Measurements from ENCODE around the gene MAMDC4.

MAMDC4 gene

GRCh38 chr9:136847826-136848392 is 4.2 kb upstream of the MAMDC4 start:
- in situ Hi-C loops (cut with HindIII; ENCODE audit: low sequenced_read_pairs) = no loop called here

- in situ Hi-C loops (cut with HindIII; ENCODE audit: low sequenced_read_pairs) = no loop called here
Measured at GRCh38 chr9:136848393-136849037, 3.6 kb upstream of the MAMDC4 start.

- in situ Hi-C loops (cut with HindIII; ENCODE audit: low sequenced_read_pairs) = no loop called here
Measured at GRCh38 chr9:136849038-136849959, 2.8 kb upstream of the MAMDC4 start, which contains the start of gene PHPT1. TSS of gene PHPT1 (plus strand) at chr9:136849409. CDS start at chr9:136849431, 22 bp downstream.

- in situ Hi-C loops (cut with HindIII; ENCODE audit: low sequenced_read_pairs) = no loop called here
Measured at GRCh38 chr9:136849960-136850865, 1.9 kb upstream of the MAMDC4 start.

- in situ Hi-C loops (cut with HindIII; ENCODE audit: low sequenced_read_pairs) = no loop called here
Measured at GRCh38 chr9:136850866-136851775, 1.0 kb upstream of the MAMDC4 start.

- in situ Hi-C loops (cut with HindIII; ENCODE audit: low sequenced_read_pairs) = no loop called here
Measured at GRCh38 chr9:136852664-136853595, 784 bp downstream of the MAMDC4 start.

- in situ Hi-C loops (cut with HindIII; ENCODE audit: low sequenced_read_pairs) = no loop called here
Measured at GRCh38 chr9:136853596-136854112, 1.5 kb downstream of the MAMDC4 start.

GRCh38 chr9:136854113-136854841 is 2.1 kb downstream of the MAMDC4 start:
- in situ Hi-C loops (cut with HindIII; ENCODE audit: low sequenced_read_pairs) = no loop called here

GRCh38 chr9:136854842-136855460 is 2.8 kb downstream of the MAMDC4 start:
- in situ Hi-C loops (cut with HindIII; ENCODE audit: low sequenced_read_pairs) = no loop called here

GRCh38 chr9:136855461-136856078 is 3.4 kb downstream of the MAMDC4 start:
- in situ Hi-C loops (cut with HindIII; ENCODE audit: low sequenced_read_pairs) = no loop called here

GRCh38 chr9:136856079-136856476 is 3.9 kb downstream of the MAMDC4 start:
- in situ Hi-C loops (cut with HindIII; ENCODE audit: low sequenced_read_pairs) = no loop called here

GRCh38 chr9:136856541-136857141 is 4.5 kb downstream of the MAMDC4 start:
- in situ Hi-C loops (cut with HindIII; ENCODE audit: low sequenced_read_pairs) = no loop called here

- in situ Hi-C loops (cut with HindIII; ENCODE audit: low sequenced_read_pairs) = no loop called here
Measured at GRCh38 chr9:136857166-136857565, 5.0 kb downstream of the MAMDC4 start.

GRCh38 chr9:136857581-136858412 is 5.7 kb downstream of the MAMDC4 start:
- in situ Hi-C loops (cut with HindIII; ENCODE audit: low sequenced_read_pairs) = no loop called here

GRCh38 chr9:136858452-136858843 is 6.3 kb downstream of the MAMDC4 start:
- in situ Hi-C loops (cut with HindIII; ENCODE audit: low sequenced_read_pairs) = no loop called here
